ENCODE data around the gene NMUR2. TPM values are rescaled to one million over a fixed set of nuclear protein-coding genes. Genes with fewer than 3 reads are reported as not detected.

The NMUR2 gene
- total RNA-seq, 1 experiment from 2014 or later: not detected

DNA sequence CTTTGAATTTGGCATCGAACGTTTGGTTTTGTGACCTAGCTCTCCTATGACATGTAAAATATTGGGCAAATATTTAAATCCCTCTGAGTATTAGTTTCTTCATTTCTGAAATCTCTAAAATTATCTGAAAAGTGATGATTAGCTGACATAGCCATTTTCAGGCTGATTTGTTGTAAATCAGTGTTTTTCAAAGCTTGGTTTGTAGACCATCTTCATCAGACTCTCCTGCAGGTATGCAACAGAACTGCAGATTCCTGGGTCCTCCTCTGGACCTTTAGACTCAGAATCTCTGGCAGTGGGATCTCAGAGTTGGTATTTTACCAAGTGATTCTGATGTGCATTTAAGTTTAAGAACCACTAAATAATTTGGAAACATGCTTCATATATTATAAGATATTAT, 38.9 kb upstream of the NMUR2 start:
- Histone ChIP-seq H4K20me1 (ENCODE audit: insufficient read depth) (no peaks in the 10 kb centered on the region), H3K9me3 (ENCODE audit: control insufficient read depth in 1 of 2, insufficient read depth in 1 of 2, low read depth in 1 of 2, low read length in 2 of 2) (no peaks in the 10 kb centered on the region), H3K36me3 (ENCODE audit: control insufficient read depth in 1 of 2, insufficient read depth in 2 of 2, low read length in 2 of 2) (no peaks in the 10 kb centered on the region), H3K27ac (ENCODE audit: low read depth, low read length) (no peak overlapping the region), H3K27me3 (ENCODE audit: insufficient read depth, low read length) (no peaks in the 10 kb centered on the region), H3K4me2 (ENCODE audit: low read length) (no peak overlapping the region), H3K9ac (ENCODE audit: low read length) (no peak overlapping the region), H3K4me1 (ENCODE audit: control insufficient read depth in 1 of 2, insufficient read depth in 2 of 2, low read length in 2 of 2) (no peaks in the 10 kb centered on the region), H3K9me2 (ENCODE audit: insufficient read depth) (no peaks in the 10 kb centered on the region), H3K79me2 (ENCODE audit: insufficient read depth, low read length) (no peaks in the 10 kb centered on the region), H2AFZ (ENCODE audit: low read depth, low read length, poor library complexity, severe bottlenecking) (no peak overlapping the region), H3K4me3 (replicated peaks in 1 of 2; ENCODE audit: low read depth in 1 of 2, low read length in 2 of 2) (no peak overlapping the region)
- intact Hi-C loops (cut with micrococcal nuclease): no loop called here
- no peak for ATAC-seq
- POLR2A ChIA-PET: no interaction called here
- CTCF ChIA-PET: no interaction called here
- no peak for DNase-seq (ENCODE audit: low read depth, low spot score)
- RAD21 ChIA-PET (ENCODE audit: low non-redundant PET in 1 of 2, low total read pairs in 2 of 2, uncharacterized antibody in 2 of 2, unreplicated experiment in 2 of 2): no interaction called here
- BruUV-seq (replicated peaks): no TSS peak
- no peak for TF ChIP-seq CBX3 (IDR thresholded peaks at IDR 0.05; ENCODE audit: low read depth)

DNA sequence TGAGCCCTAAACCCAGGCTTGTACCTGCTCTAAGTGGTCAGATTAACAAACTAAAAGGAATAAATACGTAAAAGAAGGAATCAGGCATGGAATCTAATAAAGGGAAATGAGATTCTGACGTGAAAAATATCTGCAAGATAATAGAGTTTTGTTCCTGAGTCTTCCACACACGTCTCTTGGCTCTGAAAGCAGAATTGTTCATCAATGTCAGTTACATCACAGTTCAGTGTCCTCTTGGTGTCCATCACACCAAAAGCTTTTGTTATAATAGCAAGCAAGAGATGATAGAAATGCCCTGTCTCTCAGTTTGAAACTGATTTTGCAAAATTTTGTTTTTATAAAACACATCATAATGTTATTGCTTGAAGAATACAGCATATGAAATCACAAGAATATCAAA, 34.7 kb upstream of the NMUR2 start:
- Histone ChIP-seq H3K4me1 (ENCODE audit: control insufficient read depth in 1 of 2, insufficient read depth in 2 of 2, low read length in 2 of 2) (no peaks in the 10 kb centered on the region), H3K9me3 (ENCODE audit: control insufficient read depth in 1 of 2, insufficient read depth in 1 of 2, low read depth in 1 of 2, low read length in 2 of 2) (no peaks in the 10 kb centered on the region), H3K9ac (ENCODE audit: low read length) (no peak overlapping the region), H2AFZ (ENCODE audit: low read depth, low read length, poor library complexity, severe bottlenecking) (no peak overlapping the region), H3K36me3 (ENCODE audit: control insufficient read depth in 1 of 2, insufficient read depth in 2 of 2, low read length in 2 of 2) (no peaks in the 10 kb centered on the region), H3K9me2 (ENCODE audit: insufficient read depth) (no peaks in the 10 kb centered on the region), H3K4me2 (ENCODE audit: low read length) (no peak overlapping the region), H3K4me3 (replicated peaks in 1 of 2; ENCODE audit: low read depth in 1 of 2, low read length in 2 of 2) (no peak overlapping the region), H4K20me1 (ENCODE audit: insufficient read depth) (no peaks in the 10 kb centered on the region), H3K27me3 (ENCODE audit: insufficient read depth, low read length) (no peaks in the 10 kb centered on the region), H3K79me2 (ENCODE audit: insufficient read depth, low read length) (no peaks in the 10 kb centered on the region), H3K27ac (ENCODE audit: low read depth, low read length) (no peak overlapping the region)
- ChIA-PET RAD21 (ENCODE audit: low non-redundant PET in 1 of 2, low total read pairs in 2 of 2, uncharacterized antibody in 2 of 2, unreplicated experiment in 2 of 2) (no interaction called here), POLR2A (no interaction called here), CTCF (no interaction called here)
- ATAC-seq: no peak
- intact Hi-C loops (cut with micrococcal nuclease): no loop called here
- DNase-seq (ENCODE audit: low read depth, low spot score): no peak
- BruUV-seq (replicated peaks): no TSS peak
- TF ChIP-seq SP1 (IDR thresholded peaks at IDR 0.05; ENCODE audit: low read depth) (no peak), YY1 (IDR thresholded peaks at IDR 0.05; ENCODE audit: extremely low read depth, insufficient replicate concordance, low read depth, low read length) (no peak), EZH2phosphoT487 (IDR thresholded peaks at IDR 0.05; ENCODE audit: borderline replicate concordance) (no peak), CBX3 (IDR thresholded peaks at IDR 0.05; ENCODE audit: low read depth) (no peak), ELF1 (IDR thresholded peaks at IDR 0.05; ENCODE audit: borderline replicate concordance, low read depth) (no peak), SIN3A (IDR thresholded peaks at IDR 0.05; ENCODE audit: low read depth) (no peak), EGR1 (IDR thresholded peaks at IDR 0.05; ENCODE audit: low read depth) (no peak), SRF (IDR thresholded peaks at IDR 0.05; ENCODE audit: low read depth) (no peak), TCF7L2 (IDR thresholded peaks at IDR 0.05; ENCODE audit: borderline replicate concordance, extremely low read depth, insufficient read depth, insufficient read length) (no peak), ZNF274 (IDR thresholded peaks at IDR 0.05; ENCODE audit: low read depth, low read length) (no peak), EZH2 (IDR thresholded peaks at IDR 0.05) (no peak), CEBPB (IDR thresholded peaks at IDR 0.05; ENCODE audit: low read depth) (no peak), FOSL1 (IDR thresholded peaks at IDR 0.05; ENCODE audit: low read depth) (no peak)
- TF ChIP-seq, protein P1, sequence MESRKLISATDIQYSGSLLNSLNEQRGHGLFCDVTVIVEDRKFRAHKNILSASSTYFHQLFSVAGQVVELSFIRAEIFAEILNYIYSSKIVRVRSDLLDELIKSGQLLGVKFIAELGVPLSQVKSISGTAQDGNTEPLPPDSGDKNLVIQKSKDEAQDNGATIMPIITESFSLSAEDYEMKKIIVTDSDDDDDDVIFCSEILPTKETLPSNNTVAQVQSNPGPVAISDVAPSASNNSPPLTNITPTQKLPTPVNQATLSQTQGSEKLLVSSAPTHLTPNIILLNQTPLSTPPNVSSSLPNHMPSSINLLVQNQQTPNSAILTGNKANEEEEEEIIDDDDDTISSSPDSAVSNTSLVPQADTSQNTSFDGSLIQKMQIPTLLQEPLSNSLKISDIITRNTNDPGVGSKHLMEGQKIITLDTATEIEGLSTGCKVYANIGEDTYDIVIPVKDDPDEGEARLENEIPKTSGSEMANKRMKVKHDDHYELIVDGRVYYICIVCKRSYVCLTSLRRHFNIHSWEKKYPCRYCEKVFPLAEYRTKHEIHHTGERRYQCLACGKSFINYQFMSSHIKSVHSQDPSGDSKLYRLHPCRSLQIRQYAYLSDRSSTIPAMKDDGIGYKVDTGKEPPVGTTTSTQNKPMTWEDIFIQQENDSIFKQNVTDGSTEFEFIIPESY (IDR thresholded peaks at IDR 0.05; ENCODE audit: extremely low read depth, insufficient replicate concordance, low read length): no peak
- TF ChIP-seq, protein P2, sequence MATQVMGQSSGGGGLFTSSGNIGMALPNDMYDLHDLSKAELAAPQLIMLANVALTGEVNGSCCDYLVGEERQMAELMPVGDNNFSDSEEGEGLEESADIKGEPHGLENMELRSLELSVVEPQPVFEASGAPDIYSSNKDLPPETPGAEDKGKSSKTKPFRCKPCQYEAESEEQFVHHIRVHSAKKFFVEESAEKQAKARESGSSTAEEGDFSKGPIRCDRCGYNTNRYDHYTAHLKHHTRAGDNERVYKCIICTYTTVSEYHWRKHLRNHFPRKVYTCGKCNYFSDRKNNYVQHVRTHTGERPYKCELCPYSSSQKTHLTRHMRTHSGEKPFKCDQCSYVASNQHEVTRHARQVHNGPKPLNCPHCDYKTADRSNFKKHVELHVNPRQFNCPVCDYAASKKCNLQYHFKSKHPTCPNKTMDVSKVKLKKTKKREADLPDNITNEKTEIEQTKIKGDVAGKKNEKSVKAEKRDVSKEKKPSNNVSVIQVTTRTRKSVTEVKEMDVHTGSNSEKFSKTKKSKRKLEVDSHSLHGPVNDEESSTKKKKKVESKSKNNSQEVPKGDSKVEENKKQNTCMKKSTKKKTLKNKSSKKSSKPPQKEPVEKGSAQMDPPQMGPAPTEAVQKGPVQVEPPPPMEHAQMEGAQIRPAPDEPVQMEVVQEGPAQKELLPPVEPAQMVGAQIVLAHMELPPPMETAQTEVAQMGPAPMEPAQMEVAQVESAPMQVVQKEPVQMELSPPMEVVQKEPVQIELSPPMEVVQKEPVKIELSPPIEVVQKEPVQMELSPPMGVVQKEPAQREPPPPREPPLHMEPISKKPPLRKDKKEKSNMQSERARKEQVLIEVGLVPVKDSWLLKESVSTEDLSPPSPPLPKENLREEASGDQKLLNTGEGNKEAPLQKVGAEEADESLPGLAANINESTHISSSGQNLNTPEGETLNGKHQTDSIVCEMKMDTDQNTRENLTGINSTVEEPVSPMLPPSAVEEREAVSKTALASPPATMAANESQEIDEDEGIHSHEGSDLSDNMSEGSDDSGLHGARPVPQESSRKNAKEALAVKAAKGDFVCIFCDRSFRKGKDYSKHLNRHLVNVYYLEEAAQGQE (IDR thresholded peaks at IDR 0.05; ENCODE audit: low read depth): no peak
- TF ChIP-seq, protein P3, sequence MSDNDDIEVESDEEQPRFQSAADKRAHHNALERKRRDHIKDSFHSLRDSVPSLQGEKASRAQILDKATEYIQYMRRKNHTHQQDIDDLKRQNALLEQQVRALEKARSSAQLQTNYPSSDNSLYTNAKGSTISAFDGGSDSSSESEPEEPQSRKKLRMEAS (IDR thresholded peaks at IDR 0.05): no peak
- TF ChIP-seq, protein P4, sequence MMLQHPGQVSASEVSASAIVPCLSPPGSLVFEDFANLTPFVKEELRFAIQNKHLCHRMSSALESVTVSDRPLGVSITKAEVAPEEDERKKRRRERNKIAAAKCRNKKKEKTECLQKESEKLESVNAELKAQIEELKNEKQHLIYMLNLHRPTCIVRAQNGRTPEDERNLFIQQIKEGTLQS (IDR thresholded peaks at IDR 0.05): no peak
